HG02938 (cell line): ENCODE results near the gene RASD1.

Experiments
- ATAC-seq: cut with Tn5 transposase; IDR thresholded peaks from one replicate; pipeline ENCODE4 v1.9.1; 2021; ENCODE audit warnings: mild to moderate bottlenecking, moderate library complexity; ENCODE audit not compliant: unreplicated experiment

The RASD1 gene

DNA sequence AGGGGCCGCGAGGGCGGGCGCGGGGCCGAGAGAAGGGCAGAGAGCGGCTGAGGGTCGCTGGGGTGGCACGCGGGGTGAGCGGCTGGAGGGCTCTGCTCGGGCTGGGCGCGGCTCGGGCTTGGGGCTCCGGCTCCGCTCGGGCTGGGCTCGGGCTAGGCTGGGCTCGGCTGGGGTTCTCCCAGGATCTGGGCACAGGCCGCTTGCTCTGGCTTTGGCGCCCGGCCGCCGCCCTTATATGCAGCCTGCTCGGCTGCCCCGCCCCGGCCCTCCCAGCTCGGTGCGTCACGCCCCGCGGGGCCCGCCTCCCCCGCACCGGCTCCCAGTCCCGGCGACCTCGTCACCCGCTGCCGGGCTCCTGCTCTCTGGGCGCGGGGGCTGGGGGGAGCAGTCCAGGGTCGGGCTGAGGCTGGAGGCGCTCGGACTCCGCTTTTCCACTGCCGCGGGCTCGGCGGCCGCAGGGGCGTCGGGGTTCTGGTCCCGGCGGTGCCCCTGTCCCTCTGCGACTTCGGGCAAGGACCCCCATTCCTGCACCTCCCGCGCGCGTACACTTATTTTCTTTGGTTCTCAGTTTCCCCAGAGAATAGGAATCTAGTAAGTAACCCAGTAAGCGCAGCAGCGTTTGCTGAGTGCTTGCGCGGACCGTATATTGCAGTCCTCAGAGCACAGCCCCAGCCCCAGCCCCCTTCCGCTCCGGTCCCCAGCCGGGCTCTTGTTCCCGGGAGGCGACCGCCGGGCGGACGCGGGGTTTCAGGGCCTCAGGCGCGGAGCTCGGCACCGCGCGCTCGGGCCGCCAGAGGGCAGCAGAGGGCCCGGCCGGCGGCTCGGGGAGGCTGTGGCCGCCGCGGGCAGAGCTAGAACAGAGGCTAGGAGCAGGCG lies at the start of gene RASD1:
Gene RASD1 (minus strand): TSS at position 207 of the 876 bp plus-strand sequence. CDS start 214 bp downstream, outside the sequence.
- ATAC-seq: no peak

GRCh38 chr17:17545984-17546383 lies 49.8 kb upstream of the RASD1 start:
- ATAC-seq: no peak

GRCh38 chr17:17545031-17545820 lies 49.0 kb upstream of the RASD1 start:
- ATAC-seq: no peak

GRCh38 chr17:17542906-17543635 lies 46.9 kb upstream of the RASD1 start:
- ATAC-seq: no peak

DNA sequence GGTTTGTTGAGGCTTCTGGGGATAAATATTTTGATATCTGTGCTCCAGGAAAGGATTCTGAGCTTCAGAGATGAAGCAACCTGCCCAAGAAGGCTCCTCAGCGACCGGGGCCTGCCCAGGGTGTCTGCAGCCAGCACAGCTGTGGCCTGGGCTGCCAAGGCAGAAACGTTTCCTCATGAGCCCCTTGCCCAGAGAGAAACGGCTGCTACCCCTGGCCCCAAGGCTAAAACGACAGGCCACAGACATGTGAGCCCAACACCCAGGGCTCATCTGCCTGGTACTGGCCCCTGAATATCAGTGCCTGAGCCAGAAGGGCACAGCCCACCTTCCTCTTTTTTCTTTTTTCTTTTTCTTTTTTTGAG lies 45.4 kb upstream of the RASD1 start:
- no peak for ATAC-seq

DNA sequence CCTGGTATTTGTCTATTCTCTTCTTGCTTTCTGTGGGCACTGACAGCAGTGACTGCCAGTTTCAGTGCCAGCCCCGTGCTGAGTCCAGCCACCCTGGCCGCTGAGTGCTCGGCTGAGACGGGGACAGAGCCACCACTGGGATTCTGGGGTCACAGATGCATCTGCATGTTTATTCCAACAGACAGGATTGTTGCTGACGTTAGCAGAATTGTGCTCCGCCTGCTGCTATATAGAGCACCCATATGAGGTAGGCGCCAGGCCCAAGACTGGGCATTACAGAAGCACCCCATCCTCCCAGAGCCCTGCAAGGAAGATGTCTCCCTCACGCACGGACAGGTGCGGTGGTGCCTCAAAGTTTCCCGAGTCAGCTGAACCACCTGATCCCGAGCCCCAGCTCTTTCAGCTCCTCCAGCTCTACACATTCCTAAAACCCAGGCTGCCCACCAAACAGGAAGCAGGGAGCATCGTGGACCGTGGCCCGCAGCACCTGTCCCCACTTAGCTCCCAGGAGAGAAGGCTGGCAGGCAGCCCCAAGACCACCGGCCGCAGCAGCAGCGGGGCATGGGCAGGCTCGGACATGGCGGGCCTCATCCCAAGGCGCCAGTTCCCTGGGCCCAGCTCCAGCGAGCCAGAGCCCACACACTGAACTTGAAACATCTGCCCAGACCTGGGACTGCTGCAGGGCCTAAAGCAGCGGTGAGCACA lies 44.9 kb upstream of the RASD1 start:
- no peak for ATAC-seq

DNA sequence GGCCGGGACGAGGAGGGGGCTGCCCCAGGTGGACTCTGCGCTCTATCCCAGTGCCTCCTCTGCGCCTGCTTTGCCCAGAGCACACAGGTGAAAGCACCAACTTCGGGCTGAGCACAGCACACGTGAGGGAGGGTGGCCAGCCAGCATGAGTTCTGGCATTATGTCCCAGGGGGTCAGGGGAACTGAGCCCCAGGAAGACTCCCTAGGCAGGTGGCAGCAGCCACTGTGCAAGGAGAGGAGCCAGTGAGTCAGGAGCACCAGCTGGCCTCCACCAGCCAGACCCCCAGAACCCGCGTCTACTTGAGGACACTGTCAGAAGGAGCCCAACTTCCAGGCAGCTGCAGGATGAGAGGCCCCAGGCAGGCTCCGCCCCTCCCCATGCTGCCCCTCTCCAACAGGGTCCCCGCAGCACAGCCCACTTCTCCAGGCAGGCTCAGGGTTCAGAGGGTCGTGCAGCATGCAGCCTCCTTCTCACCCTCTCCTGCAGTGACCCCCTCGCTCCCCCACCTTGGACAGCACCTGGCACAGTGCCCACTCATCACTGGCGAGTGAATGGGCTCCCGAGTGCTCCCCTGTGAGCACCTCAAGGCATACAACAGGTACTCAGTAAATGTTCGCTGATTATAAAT lies 44.2 kb upstream of the RASD1 start:
- ATAC-seq: no peak

GRCh38 chr17:17539591-17539990 lies 43.4 kb upstream of the RASD1 start:
- no peak for ATAC-seq

GRCh38 chr17:17538417-17539391 lies 42.5 kb upstream of the RASD1 start:
- no peak for ATAC-seq

- ATAC-seq: no peak
Measured at GRCh38 chr17:17537311-17538099, 41.3 kb upstream of the RASD1 start.

- ATAC-seq: no peak
Measured at GRCh38 chr17:17536702-17537101, 40.5 kb upstream of the RASD1 start.

GRCh38 chr17:17535957-17536356 lies 39.8 kb upstream of the RASD1 start:
- ATAC-seq: no peak

GRCh38 chr17:17533901-17534441 lies 37.8 kb upstream of the RASD1 start:
- no peak for ATAC-seq

- no peak for ATAC-seq
Measured at GRCh38 chr17:17532991-17533390, 36.8 kb upstream of the RASD1 start.

GRCh38 chr17:17531156-17531555 lies 35.0 kb upstream of the RASD1 start:
- ATAC-seq: no peak

GRCh38 chr17:17528696-17529652 lies 32.8 kb upstream of the RASD1 start:
- ATAC-seq: no peak

GRCh38 chr17:17527956-17528500 lies 31.8 kb upstream of the RASD1 start:
- no peak for ATAC-seq
